ENCODE data around the gene POLR3E.

POLR3E gene

GRCh38 chr16:22267764-22268163 is 29.4 kb upstream of the POLR3E start:
- H3K27ac ChIP-seq (ENCODE audit: low read depth, low read length, severe bottlenecking): no peak overlapping the region
- no peaks in the 10 kb centered on the region for H3K9me3 ChIP-seq (ENCODE audit: control insufficient read depth, low read length)
- H3K4me1 ChIP-seq (ENCODE audit: control insufficient read depth, insufficient read depth, low read length, poor library complexity, severe bottlenecking): peaks cover 3% of the 10 kb centered on the region
- no peak overlapping the region for H3K4me3 ChIP-seq (ENCODE audit: extremely low read depth, insufficient read depth, low read length, poor library complexity, severe bottlenecking)
- WGBS, 2 experiments (ENCODE audit: insufficient coverage in 2 of 2): 83 to 89% methylated on average over 4 to 7 of the region's 8 CpGs
- H3K36me3 ChIP-seq (ENCODE audit: control insufficient read depth, insufficient read depth, low read length): peaks cover 24% of the 10 kb centered on the region

- no peak overlapping the region for H3K27ac ChIP-seq (ENCODE audit: low read depth, low read length, severe bottlenecking)
- no peaks in the 10 kb centered on the region for H3K4me1 ChIP-seq (ENCODE audit: control insufficient read depth, insufficient read depth, low read length, poor library complexity, severe bottlenecking)
- peaks cover 43% of the 10 kb centered on the region for H3K36me3 ChIP-seq (ENCODE audit: control insufficient read depth, insufficient read depth, low read length)
- no peak overlapping the region for H3K4me3 ChIP-seq (ENCODE audit: extremely low read depth, insufficient read depth, low read length, poor library complexity, severe bottlenecking)
- 100% methylated on average over 2 of the region's 3 CpGs; no CpG with 5 or more reads in 1 of the 2 experiments for WGBS, 2 experiments (ENCODE audit: insufficient coverage in 2 of 2)
- H3K9me3 ChIP-seq (ENCODE audit: control insufficient read depth, low read length): no peaks in the 10 kb centered on the region
Observed at GRCh38 chr16:22270525-22270924, 26.7 kb upstream of the POLR3E start.

- WGBS, 2 experiments (ENCODE audit: insufficient coverage in 2 of 2): 95 to 96% methylated on average over 4 to 6 of the region's 8 CpGs
- H3K9me3 ChIP-seq (ENCODE audit: control insufficient read depth, low read length): no peaks in the 10 kb centered on the region
- peaks cover 43% of the 10 kb centered on the region for H3K36me3 ChIP-seq (ENCODE audit: control insufficient read depth, insufficient read depth, low read length)
- no peak overlapping the region for H3K27ac ChIP-seq (ENCODE audit: low read depth, low read length, severe bottlenecking)
- H3K4me3 ChIP-seq (ENCODE audit: extremely low read depth, insufficient read depth, low read length, poor library complexity, severe bottlenecking): no peak overlapping the region
- H3K4me1 ChIP-seq (ENCODE audit: control insufficient read depth, insufficient read depth, low read length, poor library complexity, severe bottlenecking): no peaks in the 10 kb centered on the region
Observed at GRCh38 chr16:22272870-22273650, 24.1 kb upstream of the POLR3E start.

GRCh38 chr16:22274916-22275315 is 22.3 kb upstream of the POLR3E start:
- WGBS, 2 experiments (ENCODE audit: insufficient coverage in 2 of 2): no CpG with 5 or more reads among the region's 1 CpG
- no peak overlapping the region for H3K27ac ChIP-seq (ENCODE audit: low read depth, low read length, severe bottlenecking)

GRCh38 chr16:22278441-22279230 is 18.6 kb upstream of the POLR3E start:
- Histone ChIP-seq H3K27ac (ENCODE audit: low read depth, low read length, severe bottlenecking) (no peak overlapping the region), H3K36me3 (ENCODE audit: control insufficient read depth, insufficient read depth, low read length) (peaks cover 44% of the 10 kb centered on the region), H3K4me3 (ENCODE audit: extremely low read depth, insufficient read depth, low read length, poor library complexity, severe bottlenecking) (no peak overlapping the region), H3K4me1 (ENCODE audit: control insufficient read depth, insufficient read depth, low read length, poor library complexity, severe bottlenecking) (no peaks in the 10 kb centered on the region), H3K9me3 (ENCODE audit: control insufficient read depth, low read length) (no peaks in the 10 kb centered on the region)
- 91 to 93% methylated on average over 6 to 8 of the region's 16 CpGs for WGBS, 2 experiments (ENCODE audit: insufficient coverage in 2 of 2)

More at GRCh38 chr16:22274916-22275315, 22.3 kb upstream of the POLR3E start:
- Histone ChIP-seq H3K36me3 (ENCODE audit: control insufficient read depth, insufficient read depth, low read length) (peaks cover 33% of the 10 kb centered on the region), H3K4me1 (ENCODE audit: control insufficient read depth, insufficient read depth, low read length, poor library complexity, severe bottlenecking) (no peaks in the 10 kb centered on the region), H3K9me3 (ENCODE audit: control insufficient read depth, low read length) (no peaks in the 10 kb centered on the region), H3K4me3 (ENCODE audit: extremely low read depth, insufficient read depth, low read length, poor library complexity, severe bottlenecking) (no peak overlapping the region)

- 74 to 93% methylated on average over 3 of the region's 5 CpGs for WGBS, 2 experiments (ENCODE audit: insufficient coverage in 2 of 2)
Observed at GRCh38 chr16:22282254-22282892, 14.8 kb upstream of the POLR3E start.

GRCh38 chr16:22284637-22285036 is 12.6 kb upstream of the POLR3E start:
- H3K4me3 ChIP-seq (ENCODE audit: extremely low read depth, insufficient read depth, low read length, poor library complexity, severe bottlenecking): no peak overlapping the region
- H3K9me3 ChIP-seq (ENCODE audit: control insufficient read depth, low read length): no peaks in the 10 kb centered on the region
- WGBS, 2 experiments (ENCODE audit: insufficient coverage in 2 of 2): 91 to 94% methylated on average over 9 of the region's 9 CpGs
- H3K27ac ChIP-seq (ENCODE audit: low read depth, low read length, severe bottlenecking): peak overlapping the region; percentile 10
- H3K36me3 ChIP-seq (ENCODE audit: control insufficient read depth, insufficient read depth, low read length): peaks cover 49% of the 10 kb centered on the region
- H3K4me1 ChIP-seq (ENCODE audit: control insufficient read depth, insufficient read depth, low read length, poor library complexity, severe bottlenecking): no peaks in the 10 kb centered on the region

More at GRCh38 chr16:22282254-22282892, 14.8 kb upstream of the POLR3E start:
- H3K4me1 ChIP-seq (ENCODE audit: control insufficient read depth, insufficient read depth, low read length, poor library complexity, severe bottlenecking): no peaks in the 10 kb centered on the region
- H3K27ac ChIP-seq (ENCODE audit: low read depth, low read length, severe bottlenecking): no peak overlapping the region
- H3K9me3 ChIP-seq (ENCODE audit: control insufficient read depth, low read length): no peaks in the 10 kb centered on the region
- H3K4me3 ChIP-seq (ENCODE audit: extremely low read depth, insufficient read depth, low read length, poor library complexity, severe bottlenecking): no peak overlapping the region
- H3K36me3 ChIP-seq (ENCODE audit: control insufficient read depth, insufficient read depth, low read length): peaks cover 49% of the 10 kb centered on the region

- Histone ChIP-seq H3K4me3 (ENCODE audit: extremely low read depth, insufficient read depth, low read length, poor library complexity, severe bottlenecking) (no peak overlapping the region), H3K36me3 (ENCODE audit: control insufficient read depth, insufficient read depth, low read length) (peaks cover 46% of the 10 kb centered on the region), H3K9me3 (ENCODE audit: control insufficient read depth, low read length) (no peaks in the 10 kb centered on the region), H3K4me1 (ENCODE audit: control insufficient read depth, insufficient read depth, low read length, poor library complexity, severe bottlenecking) (no peaks in the 10 kb centered on the region), H3K27ac (ENCODE audit: low read depth, low read length, severe bottlenecking) (peak overlapping the region; percentile 57)
- 80 to 85% methylated on average over 3 to 4 of the region's 6 CpGs for WGBS, 2 experiments (ENCODE audit: insufficient coverage in 2 of 2)
Observed at GRCh38 chr16:22285080-22285479, 12.1 kb upstream of the POLR3E start.

- H3K36me3 ChIP-seq (ENCODE audit: control insufficient read depth, insufficient read depth, low read length): no peaks in the 10 kb centered on the region
- H3K4me1 ChIP-seq (ENCODE audit: control insufficient read depth, insufficient read depth, low read length, poor library complexity, severe bottlenecking): peaks cover 4% of the 10 kb centered on the region
- H3K27ac ChIP-seq (ENCODE audit: low read depth, low read length, severe bottlenecking): no peak overlapping the region
- 94% methylated on average over 3 of the region's 5 CpGs; no CpG with 5 or more reads in 1 of the 2 experiments for WGBS, 2 experiments (ENCODE audit: insufficient coverage in 2 of 2)
- no peaks in the 10 kb centered on the region for H3K9me3 ChIP-seq (ENCODE audit: control insufficient read depth, low read length)
- no peak overlapping the region for H3K4me3 ChIP-seq (ENCODE audit: extremely low read depth, insufficient read depth, low read length, poor library complexity, severe bottlenecking)
Observed at GRCh38 chr16:22291020-22291419, 6.2 kb upstream of the POLR3E start.

- peak overlapping the region; percentile 85 for H3K27ac ChIP-seq (ENCODE audit: low read depth, low read length, severe bottlenecking)
Observed at GRCh38 chr16:22291860-22292318, 5.3 kb upstream of the POLR3E start.

More at GRCh38 chr16:22291860-22292318, 5.3 kb upstream of the POLR3E start:
- WGBS, 2 experiments (ENCODE audit: insufficient coverage in 2 of 2): 86 to 91% methylated on average over 3 to 4 of the region's 4 CpGs
- H3K36me3 ChIP-seq (ENCODE audit: control insufficient read depth, insufficient read depth, low read length): no peaks in the 10 kb centered on the region
- no peak overlapping the region for H3K4me3 ChIP-seq (ENCODE audit: extremely low read depth, insufficient read depth, low read length, poor library complexity, severe bottlenecking)
- peaks cover 4% of the 10 kb centered on the region for H3K4me1 ChIP-seq (ENCODE audit: control insufficient read depth, insufficient read depth, low read length, poor library complexity, severe bottlenecking)
- H3K9me3 ChIP-seq (ENCODE audit: control insufficient read depth, low read length): no peaks in the 10 kb centered on the region
